Uterus (tissue), 4 donors: ENCODE data around the gene ALG2. TPM values are rescaled to one million over a fixed set of nuclear protein-coding genes. Genes with fewer than 3 reads are reported as not detected.
A peak's percentile ranks its signal among the peaks of the same experiment; 100 is the strongest.

Experiments used
- DNase-seq, 2 donors: peaks; one replicate each; pipeline ENCODE4 v3.0.0-alpha.2; 2019 to 2020
- H3K27ac ChIP-seq, 2 donors: fragments of 200-600 bp; sonication (generic); 1 replicate in 1 of 2; 2 replicates in 1 of 2; pipeline ENCODE4 v1.5.1; 2016 to 2018
- H3K27me3 ChIP-seq, 2 donors: fragments of 200-600 bp; sonication (generic); one replicate each; pipeline ENCODE4 v1.5.1; 2018 to 2019; ENCODE audit warnings: control low read depth in 1 of 2
- H3K36me3 ChIP-seq, 2 donors: fragments of 200-600 bp; sonication (generic); one replicate each; pipeline ENCODE4 v1.5.1; 2019; ENCODE audit warnings: control low read depth in 1 of 2
- H3K4me1 ChIP-seq, 2 donors: fragments of 200-600 bp; sonication (generic); one replicate each; pipeline ENCODE4 v1.5.1; 2018 to 2019; ENCODE audit warnings: control low read depth in 1 of 2
- H3K4me3 ChIP-seq, 2 donors: fragments of 200-600 bp; sonication (generic); 1 replicate in 1 of 2; 2 replicates in 1 of 2; pipeline ENCODE4 v1.5.1; 2018 to 2019; ENCODE audit warnings: mild to moderate bottlenecking in 1 of 2
- H3K9me3 ChIP-seq, 2 donors: fragments of 200-600 bp; sonication (generic); one replicate each; pipeline ENCODE4 v1.5.1; 2019; ENCODE audit warnings: control low read depth in 1 of 2
- POLR2A ChIP-seq, 2 donors: fragments of 450-650 bp; IDR thresholded peaks; one replicate each; pipeline ENCODE4 v1.6.1; 2016; ENCODE audit warnings: antibody characterized with exemption in 2 of 2, mild to moderate bottlenecking in 1 of 2, moderate library complexity in 1 of 2
- intact Hi-C: fragments of 100-400 bp; cut with DNase I; formaldehyde crosslinking; loops from one replicate; pipeline ENCODE4 v1.15.1; 2023; ENCODE audit warnings: low total_unique reads
- total RNA-seq, 4 donors: library from RNA; depleted of rRNA in 3 of 4; stranded (reverse); fragments of >200 nt in 3 of 4; gene quantifications; one replicate each; pipeline versions ENCODE4 v1.1.0 to v1.2.4, GENCODE V29; 2014 to 2023
- TF ChIP-seq, protein P1 (sequence below), 4 experiments: fragments of 200-600 bp in 2 of 4; fragments of 450-650 bp in 2 of 4; sonication (generic) in 2 of 4; IDR thresholded peaks; one replicate each; pipeline ENCODE4 v1.5.1; 2016 to 2019; ENCODE audit warnings: antibody characterized with exemption in 4 of 4, mild to moderate bottlenecking in 2 of 4, moderate library complexity in 1 of 4
- donor health status: DM: yes; HTN: yes; CAD: no.

The ALG2 gene
- total RNA-seq, 4 donors from 2014 or later = 37.6 to 62.2 (median 45.3) TPM

DNA sequence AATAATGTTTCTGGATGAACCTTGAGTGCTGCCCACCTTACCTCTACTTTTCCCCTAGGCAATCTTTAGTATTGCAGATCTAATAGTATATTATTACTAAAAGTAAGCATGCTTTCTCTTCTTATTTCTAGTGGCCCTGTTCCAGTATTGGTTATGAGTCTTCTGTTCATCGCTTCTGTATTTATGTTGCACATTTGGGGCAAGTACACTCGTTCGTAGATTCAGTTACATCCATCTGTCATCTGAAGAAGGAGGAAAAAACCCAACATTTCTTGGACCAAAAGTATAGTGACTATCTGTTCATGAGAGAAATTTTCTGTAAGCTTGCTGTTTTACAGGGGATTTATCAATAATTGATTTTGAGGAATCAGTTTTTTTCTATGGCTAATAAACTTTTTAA lies 8.5 kb upstream of the ALG2 start:
- DNase-seq = no peak
- no peaks in the 10 kb centered on the region for H3K9me3 ChIP-seq
- H3K27ac ChIP-seq = no peak overlapping the region
- H3K4me1 ChIP-seq = peaks cover 0 to 6% of the 10 kb centered on the region in 2 donors
- no peaks in the 10 kb centered on the region for H3K27me3 ChIP-seq
- intact Hi-C loops = no loop called here
- no peaks in the 10 kb centered on the region for H3K36me3 ChIP-seq
- TF ChIP-seq POLR2A (IDR thresholded peaks at IDR 0.05) = no peak
- TF ChIP-seq, protein P1, sequence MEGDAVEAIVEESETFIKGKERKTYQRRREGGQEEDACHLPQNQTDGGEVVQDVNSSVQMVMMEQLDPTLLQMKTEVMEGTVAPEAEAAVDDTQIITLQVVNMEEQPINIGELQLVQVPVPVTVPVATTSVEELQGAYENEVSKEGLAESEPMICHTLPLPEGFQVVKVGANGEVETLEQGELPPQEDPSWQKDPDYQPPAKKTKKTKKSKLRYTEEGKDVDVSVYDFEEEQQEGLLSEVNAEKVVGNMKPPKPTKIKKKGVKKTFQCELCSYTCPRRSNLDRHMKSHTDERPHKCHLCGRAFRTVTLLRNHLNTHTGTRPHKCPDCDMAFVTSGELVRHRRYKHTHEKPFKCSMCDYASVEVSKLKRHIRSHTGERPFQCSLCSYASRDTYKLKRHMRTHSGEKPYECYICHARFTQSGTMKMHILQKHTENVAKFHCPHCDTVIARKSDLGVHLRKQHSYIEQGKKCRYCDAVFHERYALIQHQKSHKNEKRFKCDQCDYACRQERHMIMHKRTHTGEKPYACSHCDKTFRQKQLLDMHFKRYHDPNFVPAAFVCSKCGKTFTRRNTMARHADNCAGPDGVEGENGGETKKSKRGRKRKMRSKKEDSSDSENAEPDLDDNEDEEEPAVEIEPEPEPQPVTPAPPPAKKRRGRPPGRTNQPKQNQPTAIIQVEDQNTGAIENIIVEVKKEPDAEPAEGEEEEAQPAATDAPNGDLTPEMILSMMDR (IDR thresholded peaks at IDR 0.05) = no peak
- H3K4me3 ChIP-seq = no peak overlapping the region

DNA sequence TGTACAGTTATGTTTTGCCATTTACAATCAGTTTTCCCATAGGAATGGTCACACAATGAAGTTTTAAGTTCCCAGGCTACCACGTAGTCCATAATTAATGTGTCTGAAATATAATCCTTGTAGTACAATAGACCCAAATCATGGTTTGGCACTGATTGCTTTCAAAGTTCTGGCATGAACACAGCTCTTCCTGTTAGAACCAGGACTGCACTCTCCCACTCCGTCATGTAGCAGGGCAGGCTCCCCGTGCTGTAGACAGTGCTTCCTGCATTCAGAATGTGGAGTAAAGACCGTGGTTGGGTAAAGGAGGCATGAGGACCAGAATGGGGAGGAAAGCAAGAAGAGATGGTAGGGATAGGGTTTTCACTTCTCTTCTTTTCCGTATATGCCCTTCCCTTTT lies 4.3 kb upstream of the ALG2 start:
- Histone ChIP-seq H3K4me3 (no peak overlapping the region), H3K4me1 (peaks cover 17 to 24% of the 10 kb centered on the region in 2 donors), H3K27ac (no peak overlapping the region), H3K9me3 (no peaks in the 10 kb centered on the region), H3K36me3 (no peaks in the 10 kb centered on the region), H3K27me3 (no peaks in the 10 kb centered on the region)
- intact Hi-C loops = no loop called here
- no peak for TF ChIP-seq POLR2A (IDR thresholded peaks at IDR 0.05)
- TF ChIP-seq, protein P1 (IDR thresholded peaks at IDR 0.05) = no peak
- DNase-seq = no peak

DNA sequence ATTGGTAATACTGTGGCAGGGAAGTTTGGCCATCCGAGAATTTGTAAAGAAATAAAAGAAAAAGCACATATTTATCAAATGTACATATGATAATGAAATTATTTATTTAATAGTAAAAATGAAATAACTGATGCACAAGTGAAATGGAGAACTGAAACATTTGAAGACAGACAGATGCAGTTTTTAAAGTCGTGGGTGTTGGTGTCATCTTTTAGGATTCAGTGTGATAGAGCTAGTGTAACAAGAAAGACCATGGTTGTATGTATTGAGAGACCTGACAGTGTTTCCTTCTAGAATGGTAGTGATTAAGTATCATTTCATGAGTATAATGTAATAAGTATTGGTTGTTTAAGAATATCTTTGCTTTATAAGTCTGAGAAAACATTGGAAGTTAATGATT lies 2.7 kb upstream of the ALG2 start:
- DNase-seq = no peak
- peaks cover 17 to 27% of the 10 kb centered on the region in 2 donors for H3K4me1 ChIP-seq
- H3K27ac ChIP-seq = no peak overlapping the region
- no peaks in the 10 kb centered on the region for H3K9me3 ChIP-seq
- no peaks in the 10 kb centered on the region for H3K27me3 ChIP-seq
- intact Hi-C loops = no loop called here
- no peaks in the 10 kb centered on the region for H3K36me3 ChIP-seq
- no peak overlapping the region for H3K4me3 ChIP-seq
- TF ChIP-seq, protein P1 (IDR thresholded peaks at IDR 0.05) = no peak
- TF ChIP-seq POLR2A (IDR thresholded peaks at IDR 0.05) = no peak

DNA sequence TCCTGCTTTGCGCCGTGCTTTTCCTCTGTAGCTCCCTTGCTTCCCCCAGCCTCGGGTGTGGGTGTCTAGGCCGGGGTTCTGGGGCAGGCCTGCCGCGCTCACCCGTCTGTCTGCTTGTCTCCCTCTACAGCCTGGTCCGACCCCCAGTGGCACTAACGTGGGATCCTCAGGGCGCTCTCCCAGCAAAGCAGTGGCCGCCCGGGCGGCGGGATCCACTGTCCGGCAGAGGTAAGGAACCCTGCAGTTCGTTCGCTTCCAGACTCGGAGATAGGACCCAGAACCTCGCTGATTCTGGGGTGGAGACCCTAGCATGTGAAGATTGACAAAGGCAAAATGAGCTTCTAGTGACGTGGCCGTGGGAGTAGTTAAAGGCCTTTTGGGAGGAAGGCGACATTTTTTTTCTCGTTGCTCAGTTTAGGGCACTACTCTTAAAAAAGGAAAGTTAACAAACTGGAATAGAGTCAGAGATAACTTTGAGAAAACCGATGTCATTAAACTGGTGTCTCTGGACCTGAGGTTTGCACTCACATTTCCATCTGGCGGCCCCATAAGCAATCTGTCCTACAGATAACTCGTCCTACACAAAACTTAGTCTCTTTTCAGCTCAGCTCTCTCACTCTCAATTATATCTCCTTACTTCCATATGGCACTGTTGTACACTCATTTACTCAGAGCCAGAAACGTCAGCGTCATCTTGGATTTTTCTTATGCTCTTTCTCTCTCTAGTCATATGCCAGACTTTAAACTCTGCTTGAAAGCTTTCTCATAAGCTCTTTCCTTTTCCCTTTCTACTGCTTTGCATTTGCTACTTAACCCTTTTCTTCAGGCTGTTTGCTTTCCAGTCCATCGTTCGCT lies 901 bp upstream of the ALG2 start:
- peaks cover 20 to 27% of the 10 kb centered on the region in 2 donors for H3K4me1 ChIP-seq

DNA sequence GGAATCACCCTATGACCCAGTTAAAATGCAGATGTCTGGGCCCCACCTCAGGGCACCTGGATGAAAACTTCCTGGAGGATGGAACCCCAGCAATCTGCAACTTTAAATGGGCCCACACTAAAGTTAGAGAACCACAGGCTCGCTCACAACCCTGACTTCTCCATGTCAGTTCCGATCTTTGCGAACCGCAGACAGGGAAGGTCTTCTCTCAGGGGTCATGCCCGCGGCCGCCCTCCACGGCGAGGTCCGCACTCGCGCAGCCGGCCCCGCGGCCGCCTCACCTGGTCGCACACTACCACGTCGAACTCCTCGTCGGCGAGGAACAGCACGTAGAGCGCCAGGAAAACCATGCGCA lies 499 bp downstream of the ALG2 start:
- Histone ChIP-seq H3K27ac (peak overlapping the region; percentile 89 to 96), H3K4me1 (peaks cover 20 to 27% of the 10 kb centered on the region in 2 donors), H3K27me3 (no peaks in the 10 kb centered on the region), H3K4me3 (peak overlapping the region; percentile 70 to 95), H3K36me3 (no peaks in the 10 kb centered on the region), H3K9me3 (no peaks in the 10 kb centered on the region)
- TF ChIP-seq, protein P1 (IDR thresholded peaks at IDR 0.05) = no peak
- TF ChIP-seq POLR2A (IDR thresholded peaks at IDR 0.05) = no peak
- no peak for DNase-seq
- intact Hi-C loops = no loop called here

More for the DNA sequence above, 901 bp upstream of the ALG2 start:
- Histone ChIP-seq H3K27ac (peak overlapping the region; percentile 89 to 96), H3K4me3 (peak overlapping the region; percentile 70 to 95), H3K9me3 (no peaks in the 10 kb centered on the region), H3K36me3 (no peaks in the 10 kb centered on the region), H3K27me3 (no peaks in the 10 kb centered on the region)
- TF ChIP-seq, protein P1 (IDR thresholded peaks at IDR 0.05) = no peak
- no peak for TF ChIP-seq POLR2A (IDR thresholded peaks at IDR 0.05)
- intact Hi-C loops = no loop called here
- DNase-seq = no peak
